Activated T-cell treated with anti-CD3 and anti-CD28 coated beads for 24 hours (primary cell): ENCODE data around the gene PDZK1IP1.

Experiments used
- DNase-seq: peaks from one replicate; pipeline ENCODE4 v3.0.0-alpha.2; 2020; ENCODE audit warnings: low read depth

PDZK1IP1 gene

DNA sequence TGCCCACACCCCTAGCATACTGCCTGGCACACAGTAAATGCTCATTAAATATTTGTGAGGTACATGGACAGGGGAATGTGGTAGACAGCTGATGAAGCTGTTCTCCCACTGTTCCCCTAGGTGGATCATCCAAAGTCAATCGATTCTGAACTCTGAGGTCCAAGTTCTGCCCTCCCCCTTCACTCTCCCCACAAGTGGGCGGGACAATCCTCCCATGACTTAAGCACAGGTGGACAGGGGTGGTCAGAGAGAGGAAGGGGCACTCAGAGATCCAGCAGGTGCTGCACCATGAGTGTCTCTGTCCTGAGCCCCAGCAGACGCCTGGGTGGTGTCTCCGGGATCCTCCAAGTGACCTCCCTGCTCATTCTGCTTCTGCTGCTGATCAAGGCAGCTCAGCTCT lies 52.6 kb downstream of the PDZK1IP1 start, which contains the start of gene CYP4A22:
CYP4A22 (plus strand) TSS at position 244 of the 400 bp plus-strand sequence; CDS start at position 289, 45 bp downstream.
- no peak for DNase-seq
